Measurements from ENCODE around the gene DNAJB5. TPM values are rescaled to one million over a fixed set of nuclear protein-coding genes. Genes with fewer than 3 reads are reported as not detected.
A peak's percentile ranks its signal among the peaks of the same experiment; 100 is the strongest.

DNAJB5 gene
- total RNA-seq, 4 donors from 2014 or later, result 3.5 to 16.6 (median 6.5) TPM

- TF ChIP-seq CTCF (IDR thresholded peaks at IDR 0.05) (peak in 1 of 6 experiments; percentile 33), POLR2A (IDR thresholded peaks at IDR 0.05) (no peak)
- Histone ChIP-seq H3K9me3 (no peaks in the 10 kb centered on the region), H3K27ac (no peak within 1 kb of the TSS), H3K4me1 (peaks cover 3 to 18% (median 12%) of the 10 kb centered on the region in 3 donors), H3K4me3 (peak within 1 kb of the TSS; percentile 23 to 71 (median 46)), H3K36me3 (no peaks in the 10 kb centered on the region), H3K27me3 (peaks cover 0 to 75% (median 6%) of the 10 kb centered on the region in 4 donors)
- 6 to 9% methylated on average over 6 to 8 of the region's 116 CpGs for WGBS, 2 donors
- intact Hi-C loops (cut with DNase I), result no loop called here
- no peak for DNase-seq
These were observed 31.8 kb upstream of the DNAJB5 start, which contains the start of gene PHF24 for GRCh38 chr9:34957492-34958410. Gene PHF24 (plus strand): TSS chr9:34958285. CDS start chr9:34971299, 13,014 bp downstream.

- Histone ChIP-seq H3K4me3 (peak overlapping the region; percentile 23 to 71 (median 46)), H3K27me3 (peaks cover 0 to 82% (median 6%) of the 10 kb centered on the region in 4 donors), H3K4me1 (peaks cover 3 to 18% (median 12%) of the 10 kb centered on the region in 3 donors), H3K36me3 (no peaks in the 10 kb centered on the region), H3K27ac (no peak overlapping the region), H3K9me3 (no peaks in the 10 kb centered on the region)
- no peak for DNase-seq
- TF ChIP-seq POLR2A (IDR thresholded peaks at IDR 0.05), result no peak
- no peak for TF ChIP-seq CTCF (IDR thresholded peaks at IDR 0.05)
- 33 to 38% methylated on average over 3 to 4 of the region's 21 CpGs for WGBS, 2 donors
- intact Hi-C loops (cut with DNase I), result no loop called here
These were observed 31.0 kb upstream of the DNAJB5 start for GRCh38 chr9:34958411-34958982.

GRCh38 chr9:34959461-34959860 is 30.1 kb upstream of the DNAJB5 start:
- DNase-seq, result no peak
- Histone ChIP-seq H3K27ac (no peak overlapping the region), H3K4me1 (peaks cover 3 to 18% (median 12%) of the 10 kb centered on the region in 3 donors), H3K36me3 (no peaks in the 10 kb centered on the region), H3K27me3 (peaks cover 0 to 84% (median 6%) of the 10 kb centered on the region in 4 donors), H3K4me3 (no peak overlapping the region), H3K9me3 (no peaks in the 10 kb centered on the region)
- no peak for TF ChIP-seq CTCF (IDR thresholded peaks at IDR 0.05)
- no peak for TF ChIP-seq POLR2A (IDR thresholded peaks at IDR 0.05)
- 84 to 90% methylated on average over 1 of the region's 4 CpGs for WGBS, 2 donors
- intact Hi-C loops (cut with DNase I), result no loop called here

GRCh38 chr9:34961574-34962490 is 27.7 kb upstream of the DNAJB5 start:
- TF ChIP-seq CTCF (IDR thresholded peaks at IDR 0.05), result no peak
- TF ChIP-seq POLR2A (IDR thresholded peaks at IDR 0.05), result no peak
- peaks cover 0 to 87% (median 6%) of the 10 kb centered on the region in 4 donors for H3K27me3 ChIP-seq
- no peaks in the 10 kb centered on the region for H3K9me3 ChIP-seq
- 18 to 30% methylated on average over 5 of the region's 5 CpGs for WGBS, 2 donors
- peaks cover 3 to 18% (median 12%) of the 10 kb centered on the region in 3 donors for H3K4me1 ChIP-seq
- intact Hi-C loops (cut with DNase I), result no loop called here
- DNase-seq, result no peak
- H3K27ac ChIP-seq, result no peak overlapping the region
- no peaks in the 10 kb centered on the region for H3K36me3 ChIP-seq
- no peak overlapping the region for H3K4me3 ChIP-seq
